Trophoblast cell (in vitro differentiated cells and primary cell): ENCODE measurements around the gene ACOT7.

ENCODE experiments used
- DNase-seq, 2 donors: peaks; one replicate each; pipeline ENCODE4 v3.0.0-alpha.2; 2016
- H2AFZ ChIP-seq: 2 replicates; pipeline ENCODE4 v1.6.1; 2013; ENCODE audit warnings: low read length, moderate library complexity, mild to moderate bottlenecking; ENCODE audit not compliant: insufficient read depth, poor library complexity
- H2AK5ac ChIP-seq: 2 replicates; pipeline ENCODE4 v1.6.1; 2013; ENCODE audit warnings: mild to moderate bottlenecking, low read length
- H2BK120ac ChIP-seq: 2 replicates; pipeline ENCODE4 v1.6.1; 2013; ENCODE audit warnings: low read length, mild to moderate bottlenecking, moderate library complexity; ENCODE audit not compliant: insufficient read depth, poor library complexity
- H2BK12ac ChIP-seq: 2 replicates; pipeline ENCODE4 v1.6.1; 2013; ENCODE audit warnings: mild to moderate bottlenecking, low read length, moderate library complexity
- H2BK5ac ChIP-seq: 2 replicates; pipeline ENCODE4 v1.6.1; 2013; ENCODE audit warnings: low read length, low read depth, moderate library complexity, mild to moderate bottlenecking; ENCODE audit not compliant: poor library complexity
- H3K14ac ChIP-seq: 2 replicates; pipeline ENCODE4 v1.6.1; 2013; ENCODE audit warnings: mild to moderate bottlenecking, low read length
- H3K18ac ChIP-seq: 2 replicates; pipeline ENCODE4 v1.6.1; 2013; ENCODE audit warnings: mild to moderate bottlenecking, low read length
- H3K23ac ChIP-seq: 2 replicates; pipeline ENCODE4 v1.6.1; 2013; ENCODE audit warnings: low read length
- H3K27ac ChIP-seq: 2 replicates; pipeline ENCODE4 v1.5.1; 2013; ENCODE audit warnings: low read depth, mild to moderate bottlenecking, inconsistent platforms, low read length, moderate library complexity
- H3K27me3 ChIP-seq: 2 replicates; pipeline ENCODE4 v1.6.1; 2013; ENCODE audit warnings: inconsistent platforms, mild to moderate bottlenecking, low read length, moderate library complexity; ENCODE audit not compliant: insufficient read depth
- H3K36me3 ChIP-seq, 2 experiments: 1 replicate in 1 of 2; 2 replicates in 1 of 2; pipeline ENCODE4 v1.6.1; 2013; ENCODE audit warnings: low read length in 2 of 2, mild to moderate bottlenecking in 2 of 2, moderate library complexity in 1 of 2; ENCODE audit not compliant: insufficient read depth in 2 of 2, control insufficient read depth in 1 of 2
- H3K4ac ChIP-seq: 2 replicates; pipeline ENCODE4 v1.6.1; 2013; ENCODE audit warnings: low read depth, mild to moderate bottlenecking, low read length, moderate library complexity
- H3K4me1 ChIP-seq, 2 experiments: 1 replicate in 1 of 2; 2 replicates in 1 of 2; pipeline ENCODE4 v1.6.1; 2013; ENCODE audit warnings: low read length in 2 of 2, mild to moderate bottlenecking in 2 of 2, moderate library complexity in 1 of 2; ENCODE audit not compliant: insufficient read depth in 2 of 2, control insufficient read depth in 1 of 2
- H3K4me2 ChIP-seq: 2 replicates; pipeline ENCODE4 v1.6.1; 2013; ENCODE audit warnings: inconsistent platforms, mild to moderate bottlenecking, low read length, moderate library complexity
- H3K4me3 ChIP-seq: 2 replicates; pipeline ENCODE4 v1.5.1; 2013; ENCODE audit warnings: mild to moderate bottlenecking, low read depth, low read length, inconsistent platforms
- H3K79me1 ChIP-seq: one replicate; pipeline ENCODE4 v1.6.1; 2013; ENCODE audit warnings: low read length
- H3K79me2 ChIP-seq: 2 replicates; pipeline ENCODE4 v1.6.1; 2013; ENCODE audit warnings: low read length, mild to moderate bottlenecking; ENCODE audit not compliant: control insufficient read depth, insufficient read depth, poor library complexity
- H3K9ac ChIP-seq: 2 replicates; pipeline ENCODE4 v1.6.1; 2013; ENCODE audit warnings: mild to moderate bottlenecking, low read length
- H3K9me3 ChIP-seq: 2 replicates; pipeline ENCODE4 v1.6.1; 2013; ENCODE audit warnings: low read depth, mild to moderate bottlenecking, control low read depth, inconsistent platforms, low read length; ENCODE audit not compliant: insufficient read depth
- H4K12ac ChIP-seq: 2 replicates; pipeline ENCODE4 v1.6.1; 2013; ENCODE audit warnings: low read depth, mild to moderate bottlenecking, low read length, moderate library complexity
- H4K8ac ChIP-seq: 2 replicates; pipeline ENCODE4 v1.6.1; 2013; ENCODE audit warnings: low read depth, mild to moderate bottlenecking, low read length, moderate library complexity
- H4K91ac ChIP-seq: one replicate; pipeline ENCODE4 v1.6.1; 2013; ENCODE audit warnings: low read depth, mild to moderate bottlenecking, low read length, moderate library complexity
- WGBS: extraction: QIAGEN DNeasy Blood & Tissue Kit; methylation state at CpG from one replicate; pipeline ENCODE4 v1.1.7; 2013; ENCODE audit warnings: missing lambda C conversion rate; ENCODE audit not compliant: insufficient read length, insufficient coverage; ENCODE audit errors: extremely low coverage; 5-methylcytosine and 5-hydroxymethylcytosine counted together

ACOT7 gene

DNA sequence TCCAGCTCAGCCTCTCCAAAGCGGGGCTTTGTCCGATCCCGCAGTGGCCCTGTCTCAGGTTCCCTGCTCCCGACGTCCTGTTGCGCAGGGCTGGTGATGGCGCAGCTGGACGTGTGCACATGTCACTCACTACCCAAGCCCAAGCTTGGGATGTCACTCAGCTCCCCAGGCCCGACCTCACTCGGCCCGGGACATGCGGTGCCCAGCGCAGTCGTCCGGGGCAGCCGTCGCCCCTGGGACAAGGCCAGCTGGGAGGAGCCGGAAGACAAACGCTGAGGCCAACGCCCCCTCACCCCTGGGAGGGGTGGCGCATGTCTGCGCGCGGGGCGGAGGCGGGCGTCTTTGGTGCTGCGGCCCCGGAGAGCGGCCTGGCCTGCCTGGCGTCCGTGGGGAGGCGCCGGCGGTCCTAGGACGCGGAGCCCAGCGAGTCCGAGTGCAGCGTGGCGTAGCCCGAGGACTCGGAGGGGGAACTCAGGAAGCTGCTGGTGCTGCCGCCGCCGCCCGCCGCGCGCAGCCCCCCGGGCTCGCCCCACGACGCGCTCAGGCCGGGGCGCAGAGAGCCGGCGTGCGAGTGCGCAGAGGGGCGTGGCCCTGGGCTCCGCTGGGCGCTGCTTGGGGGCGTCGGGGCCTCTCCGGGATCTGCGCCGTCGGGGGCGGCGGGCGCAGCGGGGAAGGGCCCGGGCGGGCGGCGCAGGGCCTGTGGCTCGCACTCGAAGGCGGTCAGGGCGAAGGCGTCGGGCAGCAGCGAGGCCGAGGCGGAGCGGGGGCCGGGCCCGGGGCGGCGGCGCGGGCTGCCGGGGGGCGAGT is 144.4 kb downstream of the ACOT7 start:
- Histone ChIP-seq H2BK120ac (no peak overlapping the region), H3K18ac (no peak overlapping the region), H3K4me2 (peak overlapping the region; percentile 39), H3K79me2 (no peaks in the 10 kb centered on the region), H3K79me1 (no peaks in the 10 kb centered on the region), H3K9ac (no peak overlapping the region), H2AFZ (no peak overlapping the region), H3K14ac (no peak overlapping the region), H3K9me3 (peaks cover 12% of the 10 kb centered on the region), H3K36me3 (no peaks in the 10 kb centered on the region), H2BK5ac (no peak overlapping the region), H4K12ac (no peak overlapping the region), H2AK5ac (no peak overlapping the region), H3K4ac (no peak overlapping the region), H3K23ac (no peak overlapping the region), H3K27ac (no peak overlapping the region), H4K8ac (no peak overlapping the region), H2BK12ac (no peak overlapping the region), H3K27me3 (peaks cover 53% of the 10 kb centered on the region), H3K4me1 (peaks cover 2 to 3% of the 10 kb centered on the region in 2 experiments), H3K4me3 (no peak overlapping the region), H4K91ac (no peak overlapping the region)
- no CpG with 5 or more reads among the region's 96 CpGs for WGBS
- no peak for DNase-seq

- H3K4me1 ChIP-seq = peaks cover 2 to 3% of the 10 kb centered on the region in 2 experiments
- H3K4me2 ChIP-seq = no peak overlapping the region
- H2BK5ac ChIP-seq = no peak overlapping the region
- H4K8ac ChIP-seq = no peak overlapping the region
- H2BK120ac ChIP-seq = no peak overlapping the region
- H3K79me2 ChIP-seq = no peaks in the 10 kb centered on the region
- H3K9me3 ChIP-seq = peaks cover 15% of the 10 kb centered on the region
- H2AK5ac ChIP-seq = no peak overlapping the region
- H3K23ac ChIP-seq = no peak overlapping the region
- no peak for DNase-seq
- no peak overlapping the region for H4K91ac ChIP-seq
- H3K27me3 ChIP-seq = peaks cover 61% of the 10 kb centered on the region
- H3K36me3 ChIP-seq = no peaks in the 10 kb centered on the region
- H3K27ac ChIP-seq = no peak overlapping the region
- no peak overlapping the region for H3K18ac ChIP-seq
- no peak overlapping the region for H2BK12ac ChIP-seq
- H3K14ac ChIP-seq = no peak overlapping the region
- H3K4me3 ChIP-seq = no peak overlapping the region
- no peak overlapping the region for H2AFZ ChIP-seq
- WGBS = no CpG with 5 or more reads among the region's 14 CpGs
- H4K12ac ChIP-seq = no peak overlapping the region
- no peak overlapping the region for H3K4ac ChIP-seq
- H3K9ac ChIP-seq = no peak overlapping the region
- no peaks in the 10 kb centered on the region for H3K79me1 ChIP-seq
Measured at GRCh38 chr1:6248161-6248776, 145.3 kb downstream of the ACOT7 start.

GRCh38 chr1:6247651-6248050 is 145.9 kb downstream of the ACOT7 start:
- Histone ChIP-seq H3K14ac (no peak overlapping the region), H3K9me3 (peaks cover 17% of the 10 kb centered on the region), H3K27ac (no peak overlapping the region), H2BK120ac (no peak overlapping the region), H4K12ac (no peak overlapping the region), H3K4ac (no peak overlapping the region), H3K9ac (no peak overlapping the region), H2BK5ac (no peak overlapping the region), H2BK12ac (no peak overlapping the region), H3K79me2 (no peaks in the 10 kb centered on the region), H3K23ac (no peak overlapping the region), H2AFZ (no peak overlapping the region), H3K18ac (no peak overlapping the region), H3K36me3 (no peaks in the 10 kb centered on the region), H3K4me2 (no peak overlapping the region), H3K27me3 (peaks cover 67% of the 10 kb centered on the region), H3K4me3 (no peak overlapping the region), H3K79me1 (no peaks in the 10 kb centered on the region), H4K8ac (no peak overlapping the region), H3K4me1 (peaks cover 2 to 3% of the 10 kb centered on the region in 2 experiments), H4K91ac (no peak overlapping the region), H2AK5ac (no peak overlapping the region)
- no peak for DNase-seq
- no CpG with 5 or more reads among the region's 5 CpGs for WGBS

DNA sequence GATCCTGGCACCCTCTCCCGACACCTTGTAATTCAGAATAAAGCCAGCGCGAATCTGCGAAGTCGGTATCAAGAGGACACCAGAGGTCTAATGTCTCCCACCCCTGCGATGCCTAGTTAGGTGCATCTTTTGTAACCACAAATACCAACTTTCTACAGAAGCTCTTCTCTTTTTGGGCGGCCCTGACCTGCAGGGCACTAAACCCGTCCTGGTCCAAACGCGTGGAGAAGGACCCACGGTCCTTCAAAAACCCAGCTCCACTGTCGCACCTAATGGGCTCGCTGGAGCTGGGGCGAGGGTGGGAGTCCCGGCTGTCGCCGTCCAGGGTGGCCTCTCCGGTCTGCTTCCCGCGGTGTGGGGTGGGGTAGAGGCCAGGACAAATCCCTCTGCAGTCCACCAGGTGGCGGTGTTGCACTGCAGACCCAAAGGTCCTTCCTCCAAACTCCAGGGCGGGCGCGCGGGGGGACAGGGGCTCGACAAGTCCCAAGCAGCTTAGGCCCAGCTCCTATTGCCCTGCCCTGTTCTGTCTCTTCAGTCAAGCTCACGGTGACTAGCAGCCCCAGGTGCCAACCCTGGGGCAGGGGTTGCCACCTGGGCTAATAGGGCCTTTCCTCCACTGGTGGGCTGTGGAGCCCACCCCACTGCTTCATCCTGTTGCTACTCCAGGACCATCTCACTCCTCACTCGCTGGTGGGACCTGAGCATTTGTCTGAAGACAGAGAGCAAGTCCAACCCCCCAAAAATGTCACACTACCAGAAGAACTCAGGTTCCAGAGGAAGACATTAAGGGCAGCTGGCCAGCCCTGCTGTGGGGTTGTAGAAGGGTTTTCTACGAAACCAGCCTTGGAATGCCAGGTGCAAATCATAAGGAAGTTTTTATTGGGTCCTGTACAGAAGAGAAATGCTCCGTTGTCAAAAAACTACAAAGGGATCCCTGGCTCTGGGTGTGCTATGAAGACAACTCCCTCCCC is 146.8 kb downstream of the ACOT7 start:
- peak; percentile 54 to 78 for DNase-seq
- Histone ChIP-seq H2BK5ac (no peak overlapping the region), H4K91ac (no peak overlapping the region), H3K9ac (no peak overlapping the region), H3K79me1 (no peaks in the 10 kb centered on the region), H3K36me3 (no peaks in the 10 kb centered on the region), H2BK12ac (no peak overlapping the region), H3K18ac (no peak overlapping the region), H3K4ac (no peak overlapping the region), H2BK120ac (no peak overlapping the region), H3K27ac (no peak overlapping the region), H2AFZ (no peak overlapping the region), H3K23ac (no peak overlapping the region), H3K4me1 (peaks cover 2 to 3% of the 10 kb centered on the region in 2 experiments), H3K27me3 (peaks cover 75% of the 10 kb centered on the region), H2AK5ac (no peak overlapping the region), H3K4me3 (no peak overlapping the region), H4K8ac (no peak overlapping the region), H3K4me2 (no peak overlapping the region), H3K14ac (no peak overlapping the region), H3K9me3 (peaks cover 17% of the 10 kb centered on the region), H3K79me2 (no peaks in the 10 kb centered on the region), H4K12ac (no peak overlapping the region)
- WGBS = no CpG with 5 or more reads among the region's 30 CpGs
